Activated CD4-positive, alpha-beta T cell treated with anti-CD3 and anti-CD28 coated beads, Interleukin-2, Interleukin-6, amounts not matched to agents 100 ng/mL and 50 ng/mL, durations not matched to agents 16 hours and 8 hours (primary cell): Measurements from ENCODE around the gene PIM3.

Experiments
- DNase-seq: peaks from one replicate; pipeline ENCODE4 v3.0.0-alpha.2; 2020

PIM3 gene

GRCh38 chr22:49928555-49929210, 31.9 kb upstream of the PIM3 start:
- DNase-seq = no peak

GRCh38 chr22:49929211-49929979, 31.2 kb upstream of the PIM3 start:
- DNase-seq = peak; percentile 83

DNA sequence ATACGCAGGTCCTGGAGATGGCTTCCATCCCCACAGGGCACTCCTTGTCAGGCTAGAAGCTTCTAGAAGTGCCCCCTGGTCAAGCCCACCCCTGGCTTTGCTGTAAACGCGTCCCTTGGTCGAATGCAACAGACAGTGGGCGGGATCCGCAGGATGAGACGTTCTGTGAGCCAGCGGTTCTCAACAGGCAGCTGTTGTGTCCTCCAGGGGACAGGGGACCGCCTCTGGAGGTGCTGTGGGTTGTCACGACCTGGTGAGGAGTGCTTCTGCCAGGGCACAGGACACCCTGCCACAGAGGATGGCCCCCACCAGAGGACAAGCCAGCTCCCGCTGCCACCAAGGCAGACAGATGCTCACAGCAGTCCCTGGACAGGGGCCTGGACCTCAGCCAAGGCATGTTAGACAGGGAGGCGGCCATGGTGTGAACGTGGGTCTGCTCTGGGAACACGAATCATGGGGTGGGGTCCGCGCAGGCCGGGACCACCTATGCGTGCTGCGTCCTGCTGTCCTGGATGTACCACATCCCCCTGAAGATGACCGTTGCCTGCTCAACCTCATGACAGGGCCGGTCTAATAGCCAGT, 30.5 kb upstream of the PIM3 start:
- no peak for DNase-seq

DNA sequence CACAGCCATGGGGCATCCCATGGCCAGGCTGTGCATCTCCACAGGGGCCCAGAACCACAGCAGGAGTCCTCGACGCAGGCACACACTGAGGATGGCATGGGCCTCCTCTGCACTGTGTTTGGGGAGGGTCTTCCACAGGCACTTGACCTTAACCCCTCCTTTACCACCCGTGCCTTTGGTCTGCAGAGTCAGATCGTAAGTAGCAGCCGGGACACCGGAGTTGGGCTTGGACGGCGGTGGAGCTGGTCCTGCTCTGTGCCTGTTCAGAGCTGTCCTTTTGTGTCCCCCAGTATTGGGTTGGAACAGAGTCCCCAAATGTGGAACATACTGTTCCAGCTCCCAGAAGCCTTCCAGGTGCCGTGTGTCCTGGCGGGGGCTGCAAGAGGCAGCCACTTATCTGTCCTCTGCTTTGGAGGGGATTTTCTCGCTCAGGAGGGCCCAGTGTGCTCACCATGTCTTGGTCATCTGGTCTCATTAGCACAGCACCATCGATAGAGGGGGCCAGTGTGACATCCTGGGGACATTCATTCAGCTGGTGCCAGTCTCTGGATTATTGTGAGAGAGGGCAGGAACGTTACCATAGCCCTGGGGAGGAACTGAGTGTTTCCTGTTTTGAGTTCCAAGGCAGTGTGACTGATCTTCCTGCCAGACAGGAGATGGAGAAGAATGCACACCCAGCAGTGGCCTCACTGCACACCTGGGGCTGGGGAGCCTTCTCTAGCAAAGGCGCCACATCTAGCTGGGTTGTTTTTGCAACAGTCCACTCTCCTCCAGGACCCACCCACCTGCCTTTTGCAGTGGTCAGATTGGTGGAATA, 29.8 kb upstream of the PIM3 start:
- DNase-seq = peak; percentile 65

DNA sequence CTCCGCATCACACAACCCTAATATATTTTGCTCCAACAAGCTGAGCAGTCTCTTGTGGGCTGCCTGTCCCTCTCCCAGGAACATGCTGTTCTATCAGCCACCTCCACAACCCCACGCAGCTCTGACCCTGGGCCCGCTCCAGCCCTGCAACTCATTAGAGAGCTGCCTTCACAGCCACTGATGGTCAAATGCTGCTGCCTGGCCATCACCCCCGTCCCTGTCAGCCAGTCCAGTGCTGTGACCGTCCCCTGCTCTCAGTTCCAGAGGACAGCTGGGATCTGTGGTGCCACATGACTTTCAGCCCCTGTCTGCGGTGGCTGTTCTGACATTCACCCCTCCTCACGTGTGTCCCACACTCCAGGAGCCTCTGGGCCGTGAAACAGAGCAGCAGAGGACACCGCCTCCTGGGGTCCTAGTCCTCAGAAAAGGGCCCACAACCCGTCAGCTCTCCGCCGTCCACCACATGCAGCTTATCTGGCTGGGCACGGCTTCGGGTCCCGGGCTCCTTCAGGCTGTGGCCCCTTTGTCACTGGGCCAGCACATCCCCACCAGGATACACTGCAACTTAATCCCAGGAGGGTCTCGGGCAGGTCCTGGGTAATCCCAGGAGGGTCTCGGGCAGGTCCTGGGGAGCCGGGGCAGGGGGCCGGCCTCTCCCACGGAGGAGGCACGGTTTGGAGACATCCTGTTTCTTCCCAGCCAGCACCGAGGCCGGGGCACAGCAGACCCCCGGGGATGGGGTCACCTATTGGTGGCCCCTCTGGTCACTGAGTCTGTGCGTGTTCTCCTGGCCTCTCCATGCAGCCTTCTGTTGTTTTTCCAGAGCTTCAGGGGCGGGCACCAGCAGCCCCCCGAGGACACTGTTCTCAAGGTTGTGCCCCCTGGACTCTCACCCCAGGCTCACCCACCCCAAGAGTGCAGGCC, 27.1 kb upstream of the PIM3 start:
- DNase-seq = no peak

DNA sequence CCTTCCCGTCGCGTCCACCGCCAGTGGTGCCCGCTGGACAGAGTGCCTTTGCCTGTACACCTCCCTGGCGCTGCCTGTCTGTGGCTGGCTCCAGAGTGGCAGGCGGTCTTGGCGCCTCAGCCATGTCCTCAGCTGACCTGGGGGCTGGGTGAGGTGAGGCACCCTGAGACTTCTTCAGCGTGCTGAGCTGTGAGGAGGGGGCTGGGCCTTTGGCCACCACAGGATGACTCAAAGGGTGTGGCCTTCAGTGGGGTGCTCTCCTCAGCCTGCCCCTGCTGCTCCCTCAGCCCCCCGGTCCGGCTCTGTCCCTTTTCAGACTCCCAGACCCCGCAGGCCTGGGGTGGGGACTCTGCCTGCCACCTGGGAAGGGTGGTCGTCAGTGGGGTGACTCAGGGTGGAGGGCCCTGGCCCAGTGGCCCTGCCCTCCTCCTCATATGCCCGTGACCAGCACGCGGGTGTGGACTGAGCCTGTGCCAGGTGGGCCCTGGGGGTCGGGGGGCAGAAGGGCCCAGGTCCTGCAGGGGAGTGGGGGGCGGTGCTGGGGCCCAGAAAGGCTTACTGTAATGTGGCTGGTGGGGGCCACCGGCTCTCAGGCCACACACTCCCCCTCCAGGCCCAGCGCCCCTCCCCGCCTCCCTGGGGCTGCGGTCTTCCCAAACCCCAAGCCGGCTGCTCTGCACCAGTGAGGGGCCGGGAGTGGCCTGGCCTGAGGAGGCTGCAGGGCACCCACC, 26.2 kb upstream of the PIM3 start:
- peak; percentile 36 for DNase-seq

GRCh38 chr22:49934891-49935557, 25.5 kb upstream of the PIM3 start:
- DNase-seq = peak; percentile 94

DNA sequence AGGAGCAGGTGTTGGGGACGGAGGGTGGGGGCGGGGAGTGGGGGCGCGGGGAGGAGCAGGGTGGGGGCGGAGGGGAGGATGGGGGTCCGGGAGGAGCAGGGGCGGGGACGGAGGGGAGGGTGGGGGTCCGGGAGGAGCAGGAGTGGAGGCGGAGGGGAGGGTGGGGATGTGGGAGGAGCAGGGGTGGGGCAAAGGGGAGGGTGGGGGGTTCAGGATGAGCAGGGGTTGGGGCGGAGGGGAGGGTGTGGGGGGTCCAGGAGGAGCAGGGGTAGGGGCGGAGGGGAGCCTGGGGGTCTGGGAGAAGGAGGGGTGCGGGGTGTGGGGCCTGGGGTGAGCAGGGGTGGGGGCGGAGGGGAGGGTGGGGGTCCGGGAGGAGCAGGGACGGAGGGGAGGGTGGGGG, 25.0 kb upstream of the PIM3 start:
- peak; percentile 73 for DNase-seq

GRCh38 chr22:49936018-49936972, 24.3 kb upstream of the PIM3 start:
- DNase-seq = peak; percentile 96

DNA sequence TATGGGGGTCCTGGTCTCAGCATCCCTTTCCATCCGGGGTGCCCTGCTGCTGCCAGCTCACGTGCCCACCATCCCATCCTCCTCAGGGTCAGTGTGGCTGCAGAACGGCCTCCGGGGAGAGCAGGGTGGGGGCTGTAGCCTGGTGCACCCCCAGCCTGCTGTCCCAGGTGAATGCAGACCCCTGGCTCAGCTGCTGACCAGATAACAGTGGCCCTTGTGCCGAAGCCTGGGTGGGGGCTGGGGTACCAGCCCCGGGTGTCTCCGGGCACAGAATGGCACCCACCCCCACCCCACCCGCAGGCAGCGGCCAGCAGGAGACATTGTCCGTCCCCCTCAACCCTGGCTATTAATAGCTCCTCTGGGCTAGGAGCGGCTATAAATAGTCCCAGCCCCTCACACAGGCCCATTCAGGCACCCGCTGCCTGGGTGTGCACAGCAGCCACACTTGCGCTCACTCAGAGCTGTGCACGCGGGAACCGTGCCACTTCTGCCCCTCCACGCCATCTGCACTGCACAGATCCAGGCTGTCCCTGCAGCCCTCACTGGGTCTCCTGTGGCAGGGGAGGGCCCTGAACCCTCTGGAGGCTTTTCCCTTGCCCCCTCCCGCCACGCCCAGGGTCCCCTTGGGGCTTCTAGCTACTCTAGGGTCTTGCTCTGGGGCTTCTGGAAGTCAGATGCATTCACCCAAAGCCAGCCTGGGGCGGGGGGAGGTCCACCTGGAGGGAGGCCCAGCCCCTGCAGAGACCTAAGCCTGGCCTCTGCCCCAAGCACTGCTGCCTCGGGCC, 23.4 kb upstream of the PIM3 start:
- DNase-seq = no peak

GRCh38 chr22:49937758-49938564, 22.6 kb upstream of the PIM3 start:
- no peak for DNase-seq

DNA sequence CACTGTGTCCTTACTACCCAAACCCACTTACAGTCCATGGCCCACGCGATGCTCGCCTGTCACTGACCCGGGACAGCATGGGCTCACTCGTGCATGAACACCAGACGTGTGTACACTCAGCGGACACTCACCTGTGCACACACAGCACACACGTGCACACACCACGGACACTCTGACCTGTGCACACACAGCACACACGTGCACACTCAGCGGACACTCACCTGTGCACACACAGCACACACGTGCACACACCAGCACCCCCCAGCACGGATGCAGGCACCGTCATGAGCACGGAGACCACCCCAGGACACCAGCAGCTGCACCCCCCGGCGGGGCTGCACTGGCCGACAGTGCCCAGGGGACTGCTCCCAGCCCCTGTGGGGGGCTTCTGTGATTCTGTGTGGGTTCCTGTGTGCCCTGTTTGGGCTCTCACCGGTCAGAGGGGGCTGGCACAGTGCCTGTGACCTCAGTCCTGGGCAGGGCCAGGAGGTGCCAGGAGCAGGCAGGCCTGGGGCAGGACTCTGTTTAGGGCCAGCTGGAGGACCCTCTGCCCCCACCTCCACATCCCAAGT, 21.9 kb upstream of the PIM3 start:
- no peak for DNase-seq

- no peak for DNase-seq
Measured at GRCh38 chr22:49941507-49942316, 18.9 kb upstream of the PIM3 start.

GRCh38 chr22:49942565-49943404, 17.8 kb upstream of the PIM3 start:
- DNase-seq = no peak

- no peak for DNase-seq
Measured at GRCh38 chr22:49943405-49943765, 17.2 kb upstream of the PIM3 start.
